ENCODE data around the gene ZC3HAV1.
"Not testable (repeated sequence)": the region's sequence is repeated elsewhere in the genome, so short reads cannot be mapped to it uniquely, and the experiment has no call there.

Gene ZC3HAV1

GRCh38 chr7:139055674-139056073 is 53.8 kb downstream of the ZC3HAV1 start:
- Histone ChIP-seq H3K9ac (ENCODE audit: low read length in 2 of 2) (no peak overlapping the region), H3K27ac (ENCODE audit: low read length) (no peak overlapping the region), H3K27me3 (ENCODE audit: control insufficient read depth in 1 of 2, insufficient read depth in 2 of 2, low read length in 2 of 2) (no peaks in the 10 kb centered on the region), H3K4me1 (ENCODE audit: control insufficient read depth, insufficient read depth, low read length) (no peaks in the 10 kb centered on the region), H3K4me3 (ENCODE audit: low read length in 2 of 2) (no peak overlapping the region), H3K36me3 (ENCODE audit: control insufficient read depth in 2 of 2, insufficient read depth in 2 of 2, low read length in 2 of 2) (peaks cover 17 to 20% of the 10 kb centered on the region in 2 donors), H3K9me3 (ENCODE audit: control insufficient read depth in 2 of 2, low read length in 2 of 2) (no peaks in the 10 kb centered on the region)

GRCh38 chr7:139054656-139055055 is 54.9 kb downstream of the ZC3HAV1 start:
- H3K9me3 ChIP-seq (ENCODE audit: control insufficient read depth in 2 of 2, low read length in 2 of 2); H3K4me1 ChIP-seq (ENCODE audit: control insufficient read depth, insufficient read depth, low read length); H3K27ac ChIP-seq (ENCODE audit: low read length); H3K4me3 ChIP-seq (ENCODE audit: low read length in 2 of 2); H3K27me3 ChIP-seq (ENCODE audit: control insufficient read depth in 1 of 2, insufficient read depth in 2 of 2, low read length in 2 of 2); H3K9ac ChIP-seq (ENCODE audit: low read length in 2 of 2): not testable (repeated sequence)
- peaks cover 16 to 18% of the 10 kb centered on the region in 2 donors for H3K36me3 ChIP-seq (ENCODE audit: control insufficient read depth in 2 of 2, insufficient read depth in 2 of 2, low read length in 2 of 2)

- Histone ChIP-seq H3K27ac (ENCODE audit: low read length) (no peak overlapping the region), H3K9me3 (ENCODE audit: control insufficient read depth in 2 of 2, low read length in 2 of 2) (no peaks in the 10 kb centered on the region), H3K36me3 (ENCODE audit: control insufficient read depth in 2 of 2, insufficient read depth in 2 of 2, low read length in 2 of 2) (peaks cover 22% of the 10 kb centered on the region in 2 donors), H3K4me1 (ENCODE audit: control insufficient read depth, insufficient read depth, low read length) (no peaks in the 10 kb centered on the region), H3K9ac (ENCODE audit: low read length in 2 of 2) (no peak overlapping the region), H3K4me3 (ENCODE audit: low read length in 2 of 2) (no peak overlapping the region), H3K27me3 (ENCODE audit: control insufficient read depth in 1 of 2, insufficient read depth in 2 of 2, low read length in 2 of 2) (no peaks in the 10 kb centered on the region)
These were observed 55.4 kb downstream of the ZC3HAV1 start for GRCh38 chr7:139054101-139054500.

- Histone ChIP-seq H3K27ac (ENCODE audit: low read length) (no peak overlapping the region), H3K9me3 (ENCODE audit: control insufficient read depth in 2 of 2, low read length in 2 of 2) (no peaks in the 10 kb centered on the region), H3K9ac (ENCODE audit: low read length in 2 of 2) (no peak overlapping the region), H3K4me3 (ENCODE audit: low read length in 2 of 2) (no peak overlapping the region), H3K27me3 (ENCODE audit: control insufficient read depth in 1 of 2, insufficient read depth in 2 of 2, low read length in 2 of 2) (no peaks in the 10 kb centered on the region), H3K36me3 (ENCODE audit: control insufficient read depth in 2 of 2, insufficient read depth in 2 of 2, low read length in 2 of 2) (peaks cover 25 to 26% of the 10 kb centered on the region in 2 donors), H3K4me1 (ENCODE audit: control insufficient read depth, insufficient read depth, low read length) (no peaks in the 10 kb centered on the region)
These were observed 57.9 kb downstream of the ZC3HAV1 start for GRCh38 chr7:139051655-139052054.

GRCh38 chr7:139049936-139050335 is 59.6 kb downstream of the ZC3HAV1 start:
- Histone ChIP-seq H3K4me1 (ENCODE audit: control insufficient read depth, insufficient read depth, low read length) (no peaks in the 10 kb centered on the region), H3K9ac (ENCODE audit: low read length in 2 of 2) (no peak overlapping the region), H3K4me3 (ENCODE audit: low read length in 2 of 2) (no peak overlapping the region), H3K27ac (ENCODE audit: low read length) (no peak overlapping the region), H3K36me3 (ENCODE audit: control insufficient read depth in 2 of 2, insufficient read depth in 2 of 2, low read length in 2 of 2) (peaks cover 23 to 33% of the 10 kb centered on the region in 2 donors), H3K9me3 (ENCODE audit: control insufficient read depth in 2 of 2, low read length in 2 of 2) (no peaks in the 10 kb centered on the region), H3K27me3 (ENCODE audit: control insufficient read depth in 1 of 2, insufficient read depth in 2 of 2, low read length in 2 of 2) (no peaks in the 10 kb centered on the region)

GRCh38 chr7:139049111-139049510 is 60.4 kb downstream of the ZC3HAV1 start:
- Histone ChIP-seq H3K9me3 (ENCODE audit: control insufficient read depth in 2 of 2, low read length in 2 of 2) (no peaks in the 10 kb centered on the region), H3K27me3 (ENCODE audit: control insufficient read depth in 1 of 2, insufficient read depth in 2 of 2, low read length in 2 of 2) (no peaks in the 10 kb centered on the region), H3K27ac (ENCODE audit: low read length) (no peak overlapping the region), H3K4me1 (ENCODE audit: control insufficient read depth, insufficient read depth, low read length) (no peaks in the 10 kb centered on the region), H3K4me3 (ENCODE audit: low read length in 2 of 2) (no peak overlapping the region), H3K36me3 (ENCODE audit: control insufficient read depth in 2 of 2, insufficient read depth in 2 of 2, low read length in 2 of 2) (peaks cover 17 to 31% of the 10 kb centered on the region in 2 donors), H3K9ac (ENCODE audit: low read length in 2 of 2) (no peak overlapping the region)

GRCh38 chr7:139047970-139048369 is 61.5 kb downstream of the ZC3HAV1 start:
- H3K4me3 ChIP-seq (ENCODE audit: low read length in 2 of 2), result no peak overlapping the region
- no peak overlapping the region for H3K27ac ChIP-seq (ENCODE audit: low read length)
- no peaks in the 10 kb centered on the region for H3K27me3 ChIP-seq (ENCODE audit: control insufficient read depth in 1 of 2, insufficient read depth in 2 of 2, low read length in 2 of 2)
- no peak overlapping the region for H3K9ac ChIP-seq (ENCODE audit: low read length in 2 of 2)
- H3K4me1 ChIP-seq (ENCODE audit: control insufficient read depth, insufficient read depth, low read length), result no peaks in the 10 kb centered on the region
- H3K36me3 ChIP-seq (ENCODE audit: control insufficient read depth in 2 of 2, insufficient read depth in 2 of 2, low read length in 2 of 2), result peaks cover 12 to 21% of the 10 kb centered on the region in 2 donors
- H3K9me3 ChIP-seq (ENCODE audit: control insufficient read depth in 2 of 2, low read length in 2 of 2), result no peaks in the 10 kb centered on the region

- Histone ChIP-seq H3K9ac (ENCODE audit: low read length in 2 of 2) (no peak overlapping the region), H3K27ac (ENCODE audit: low read length) (no peak overlapping the region), H3K36me3 (ENCODE audit: control insufficient read depth in 2 of 2, insufficient read depth in 2 of 2, low read length in 2 of 2) (peaks cover 8 to 21% of the 10 kb centered on the region in 2 donors)
These were observed 63.4 kb downstream of the ZC3HAV1 start for GRCh38 chr7:139046143-139046542.

GRCh38 chr7:139044813-139045794 is 64.4 kb downstream of the ZC3HAV1 start:
- H3K27me3 ChIP-seq (ENCODE audit: control insufficient read depth in 1 of 2, insufficient read depth in 2 of 2, low read length in 2 of 2), result no peaks in the 10 kb centered on the region
- no peak overlapping the region for H3K27ac ChIP-seq (ENCODE audit: low read length)
- no peaks in the 10 kb centered on the region for H3K9me3 ChIP-seq (ENCODE audit: control insufficient read depth in 2 of 2, low read length in 2 of 2)
- peaks cover 8 to 18% of the 10 kb centered on the region in 2 donors for H3K36me3 ChIP-seq (ENCODE audit: control insufficient read depth in 2 of 2, insufficient read depth in 2 of 2, low read length in 2 of 2)
- H3K9ac ChIP-seq (ENCODE audit: low read length in 2 of 2), result no peak overlapping the region
- no peaks in the 10 kb centered on the region for H3K4me1 ChIP-seq (ENCODE audit: control insufficient read depth, insufficient read depth, low read length)
- H3K4me3 ChIP-seq (ENCODE audit: low read length in 2 of 2), result no peak overlapping the region

More at GRCh38 chr7:139046143-139046542, 63.4 kb downstream of the ZC3HAV1 start:
- Histone ChIP-seq H3K9me3 (ENCODE audit: control insufficient read depth in 2 of 2, low read length in 2 of 2) (no peaks in the 10 kb centered on the region), H3K4me1 (ENCODE audit: control insufficient read depth, insufficient read depth, low read length) (no peaks in the 10 kb centered on the region), H3K4me3 (ENCODE audit: low read length in 2 of 2) (no peak overlapping the region), H3K27me3 (ENCODE audit: control insufficient read depth in 1 of 2, insufficient read depth in 2 of 2, low read length in 2 of 2) (no peaks in the 10 kb centered on the region)

GRCh38 chr7:139043823-139044812 is 65.4 kb downstream of the ZC3HAV1 start:
- H3K27ac ChIP-seq (ENCODE audit: low read length), result no peak overlapping the region
- no peaks in the 10 kb centered on the region for H3K27me3 ChIP-seq (ENCODE audit: control insufficient read depth in 1 of 2, insufficient read depth in 2 of 2, low read length in 2 of 2)
- H3K4me3 ChIP-seq (ENCODE audit: low read length in 2 of 2), result no peak overlapping the region
- H3K36me3 ChIP-seq (ENCODE audit: control insufficient read depth in 2 of 2, insufficient read depth in 2 of 2, low read length in 2 of 2), result peaks cover 3 to 12% of the 10 kb centered on the region in 2 donors
- no peaks in the 10 kb centered on the region for H3K4me1 ChIP-seq (ENCODE audit: control insufficient read depth, insufficient read depth, low read length)
- no peak overlapping the region for H3K9ac ChIP-seq (ENCODE audit: low read length in 2 of 2)
- no peaks in the 10 kb centered on the region for H3K9me3 ChIP-seq (ENCODE audit: control insufficient read depth in 2 of 2, low read length in 2 of 2)

Data from stomach smooth muscle (tissue), 2 donors.